ENCODE measurements around the gene ZNF500. TPM values are rescaled to one million over a fixed set of nuclear protein-coding genes. Genes with fewer than 3 reads are reported as not detected.
A peak's percentile ranks its signal among the peaks of the same experiment; 100 is the strongest.

Gene ZNF500
- total and polyA plus RNA-seq, 2 experiments from 2014 or later, result 23.8 to 32.7 TPM

GRCh38 chr16:4802659-4803287, 35.8 kb upstream of the ZNF500 start:
- Histone ChIP-seq H3K36me3 (peaks cover 19% of the 10 kb centered on the region), H3K4me1 (ENCODE audit: low read depth) (peaks cover 38% of the 10 kb centered on the region), H3K4me3 (peak overlapping the region; percentile 63), H3K9me3 (ENCODE audit: low read depth) (no peaks in the 10 kb centered on the region), H3K27ac (peak overlapping the region; percentile 90), H3K27me3 (no peaks in the 10 kb centered on the region)
- DNase-seq (ENCODE audit: low read depth in 1 of 2, low spot score in 1 of 2), result peak; percentile 94 to 95
- TF ChIP-seq CTCF (IDR thresholded peaks at IDR 0.05; ENCODE audit: low read depth, low read length), result peak; percentile 3

- peak; percentile 50 to 94 for DNase-seq (ENCODE audit: low read depth in 1 of 2, low spot score in 1 of 2)
- no peaks in the 10 kb centered on the region for H3K27me3 ChIP-seq
- no peaks in the 10 kb centered on the region for H3K9me3 ChIP-seq (ENCODE audit: low read depth)
- peaks cover 38% of the 10 kb centered on the region for H3K4me1 ChIP-seq (ENCODE audit: low read depth)
- no peak for TF ChIP-seq CTCF (IDR thresholded peaks at IDR 0.05; ENCODE audit: low read depth, low read length)
- H3K36me3 ChIP-seq, result peaks cover 12% of the 10 kb centered on the region
- peak within 1 kb of the TSS; percentile 90 for H3K27ac ChIP-seq
- peak within 1 kb of the TSS; percentile 63 for H3K4me3 ChIP-seq
Observed at GRCh38 chr16:4801962-4802658, 35.1 kb upstream of the ZNF500 start, which contains the start of gene ROGDI. ROGDI (minus strand) TSS chr16:4802633; CDS start chr16:4802571, 62 bp downstream.

GRCh38 chr16:4801051-4801961, 34.3 kb upstream of the ZNF500 start:
- no peaks in the 10 kb centered on the region for H3K27me3 ChIP-seq
- peak in 1 of 2 donors; percentile 26 for DNase-seq (ENCODE audit: low read depth in 1 of 2, low spot score in 1 of 2)
- H3K36me3 ChIP-seq, result peaks cover 11% of the 10 kb centered on the region
- peaks cover 38% of the 10 kb centered on the region for H3K4me1 ChIP-seq (ENCODE audit: low read depth)
- H3K4me3 ChIP-seq, result peak overlapping the region; percentile 63
- H3K27ac ChIP-seq, result peak overlapping the region; percentile 90
- H3K9me3 ChIP-seq (ENCODE audit: low read depth), result no peaks in the 10 kb centered on the region
- no peak for TF ChIP-seq CTCF (IDR thresholded peaks at IDR 0.05; ENCODE audit: low read depth, low read length)

- Histone ChIP-seq H3K4me1 (ENCODE audit: low read depth) (peaks cover 31% of the 10 kb centered on the region), H3K36me3 (peaks cover 11% of the 10 kb centered on the region), H3K27ac (peak overlapping the region; percentile 90), H3K9me3 (ENCODE audit: low read depth) (no peaks in the 10 kb centered on the region), H3K4me3 (no peak overlapping the region), H3K27me3 (no peaks in the 10 kb centered on the region)
- no peak for DNase-seq (ENCODE audit: low read depth in 1 of 2, low spot score in 1 of 2)
- no peak for TF ChIP-seq CTCF (IDR thresholded peaks at IDR 0.05; ENCODE audit: low read depth, low read length)
Observed at GRCh38 chr16:4800290-4801041, 33.5 kb upstream of the ZNF500 start.

Data from cardiac muscle cell (in vitro differentiated cells and primary cell).